Stimulated activated CD8-positive, alpha-beta memory T cell treated with anti-CD3 and anti-CD28 coated beads, Interleukin-4, amount 100 ng/mL, for 48 hours (primary cell): ENCODE data around the gene THAP5.

ENCODE experiments used
- DNase-seq: peaks from one replicate; pipeline ENCODE4 v3.0.0-alpha.2; 2020

The THAP5 gene

GRCh38 chr7:108528183-108528712 is 41.3 kb downstream of the THAP5 start:
- DNase-seq: no peak

GRCh38 chr7:108526768-108527017 is 42.8 kb downstream of the THAP5 start:
- DNase-seq: no peak

- peak; percentile 100 for DNase-seq
Observed at GRCh38 chr7:108525985-108526767, 43.3 kb downstream of the THAP5 start, which contains the start of gene PNPLA8. PNPLA8 (minus strand) TSS chr7:108526135; CDS start chr7:108515491, 10,644 bp downstream.

GRCh38 chr7:108525327-108525984 is 44.0 kb downstream of the THAP5 start:
- no peak for DNase-seq

- no peak for DNase-seq
Observed at GRCh38 chr7:108522780-108523179, 46.7 kb downstream of the THAP5 start.

GRCh38 chr7:108517951-108518350 is 51.6 kb downstream of the THAP5 start:
- DNase-seq: no peak

- no peak for DNase-seq
Observed at GRCh38 chr7:108515630-108516029, 53.9 kb downstream of the THAP5 start.

- no peak for DNase-seq
Observed at GRCh38 chr7:108515013-108515412, 54.5 kb downstream of the THAP5 start.
